GM18951 (cell line): ENCODE data around the gene PCDHB12.
"Not testable (repeated sequence)": the region's sequence is repeated elsewhere in the genome, so short reads cannot be mapped to it uniquely, and the experiment has no call there.

Experiments used
- POLR2A ChIP-seq: IDR thresholded peaks from 4 replicates; pipeline ENCODE4 v1.6.1; 2011; ENCODE audit warnings: mild to moderate bottlenecking; ENCODE audit not compliant: insufficient read length, insufficient read depth; ENCODE audit errors: extremely low read depth
- in situ Hi-C: fragments of 300-500 bp; cut with MboI; formaldehyde crosslinking; loops from one replicate; pipeline ENCODE4 v1.12.0; 2022; ENCODE audit warnings: low sequenced_read_pairs, mixed read lengths, inconsistent platforms; ENCODE audit not compliant: unreplicated experiment

PCDHB12 gene

GRCh38 chr5:141192110-141192725 is 16.3 kb upstream of the PCDHB12 start, which contains the start of gene PCDHB10:
Gene PCDHB10, plus strand, starts transcription at chr5:141192353. Its CDS starts 200 bp downstream, at chr5:141192553.
- no peak for TF ChIP-seq POLR2A
- in situ Hi-C loops, result no loop called here

- in situ Hi-C loops, result not testable (repeated sequence)
These were observed 14.2 kb upstream of the PCDHB12 start for GRCh38 chr5:141194332-141194731.

DNA sequence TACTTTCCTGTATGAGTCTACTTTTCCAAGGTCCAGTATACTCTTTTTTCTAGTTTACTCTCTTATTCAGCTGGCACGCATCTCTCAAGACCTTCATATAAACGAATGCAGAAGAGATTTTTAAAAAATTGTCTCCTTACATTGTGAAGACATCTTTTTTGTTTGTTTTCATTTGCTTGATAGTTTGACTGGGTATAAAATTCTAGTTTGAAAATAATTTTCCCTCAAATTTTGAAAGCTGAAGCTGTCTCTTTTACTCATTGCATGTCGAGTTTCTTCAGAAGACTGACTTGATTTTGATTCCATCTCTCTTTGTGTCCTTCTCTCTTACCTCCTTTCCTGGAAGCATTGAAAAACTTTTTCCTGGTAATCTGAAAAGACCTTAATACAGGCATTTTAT is 12.2 kb upstream of the PCDHB12 start:
- TF ChIP-seq POLR2A, result no peak
- in situ Hi-C loops, result no loop called here

DNA sequence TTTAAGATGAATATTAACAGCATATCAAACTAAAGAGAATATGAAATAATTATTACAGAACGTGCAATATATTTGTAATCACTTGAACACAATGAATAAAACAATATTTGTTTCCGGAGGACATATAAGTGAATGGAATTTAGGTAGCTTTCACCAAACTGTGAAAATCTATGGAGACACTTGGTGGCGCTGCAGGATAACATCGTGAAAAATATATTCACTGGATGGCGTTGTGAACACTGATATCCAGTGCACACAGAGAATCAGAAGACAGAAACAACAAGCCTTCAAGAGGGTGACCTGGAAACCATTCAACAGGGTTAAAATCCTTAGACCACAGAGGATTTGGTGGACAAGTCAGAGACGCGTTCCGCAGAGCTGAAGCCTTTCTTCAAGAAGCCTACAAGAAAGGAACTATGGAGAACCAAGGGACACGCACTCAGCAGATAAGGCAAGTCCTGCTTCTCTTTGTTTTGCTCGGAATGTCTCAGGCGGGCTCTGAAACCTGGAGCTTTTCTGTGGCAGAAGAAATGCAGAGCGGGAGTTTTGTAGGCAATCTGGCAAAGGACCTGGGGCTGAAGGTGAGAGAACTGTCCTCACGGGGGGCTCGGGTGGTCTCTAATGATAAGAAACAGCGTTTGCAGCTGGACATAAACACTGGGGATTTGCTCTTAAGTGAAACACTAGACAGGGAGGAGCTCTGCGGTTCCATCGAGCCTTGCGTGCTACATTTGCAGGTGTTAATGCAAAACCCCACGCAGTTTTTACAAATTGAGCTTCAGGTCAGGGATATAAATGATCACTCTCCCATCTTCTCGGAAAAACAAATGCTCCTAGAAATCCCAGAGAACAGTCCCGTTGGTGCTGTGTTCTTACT is 8.9 kb upstream of the PCDHB12 start, which contains the start of gene PCDHB11:
Gene PCDHB11, plus strand, starts transcription at position 269 of the 877 bp plus-strand sequence. Its CDS starts 148 bp downstream, at position 417.
- no peak for TF ChIP-seq POLR2A
- in situ Hi-C loops, result no loop called here

GRCh38 chr5:141201126-141201525 is 7.4 kb upstream of the PCDHB12 start:
- in situ Hi-C loops, result not testable (repeated sequence)

- in situ Hi-C loops, result not testable (repeated sequence)
These were observed 6.9 kb upstream of the PCDHB12 start for GRCh38 chr5:141201646-141202045.

GRCh38 chr5:141210281-141210680 is 1.8 kb downstream of the PCDHB12 start:
- in situ Hi-C loops, result not testable (repeated sequence)

GRCh38 chr5:141210849-141211248 is 2.3 kb downstream of the PCDHB12 start:
- in situ Hi-C loops, result not testable (repeated sequence)

GRCh38 chr5:141213656-141214339 is 5.3 kb downstream of the PCDHB12 start, which contains the start of gene PCDHB13:
Gene PCDHB13, plus strand, starts transcription at chr5:141213919. Its CDS starts 205 bp downstream, at chr5:141214124.
- in situ Hi-C loops, result not testable (repeated sequence)

DNA sequence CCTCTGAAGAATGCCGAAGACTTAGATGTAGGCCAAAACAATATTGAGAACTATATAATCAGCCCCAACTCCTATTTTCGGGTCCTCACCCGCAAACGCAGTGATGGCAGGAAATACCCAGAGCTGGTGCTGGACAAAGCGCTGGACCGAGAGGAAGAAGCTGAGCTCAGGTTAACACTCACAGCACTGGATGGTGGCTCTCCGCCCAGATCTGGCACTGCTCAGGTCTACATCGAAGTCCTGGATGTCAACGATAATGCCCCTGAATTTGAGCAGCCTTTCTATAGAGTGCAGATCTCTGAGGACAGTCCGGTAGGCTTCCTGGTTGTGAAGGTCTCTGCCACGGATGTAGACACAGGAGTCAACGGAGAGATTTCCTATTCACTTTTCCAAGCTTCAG is 6.1 kb downstream of the PCDHB12 start:
- in situ Hi-C loops, result not testable (repeated sequence)

DNA sequence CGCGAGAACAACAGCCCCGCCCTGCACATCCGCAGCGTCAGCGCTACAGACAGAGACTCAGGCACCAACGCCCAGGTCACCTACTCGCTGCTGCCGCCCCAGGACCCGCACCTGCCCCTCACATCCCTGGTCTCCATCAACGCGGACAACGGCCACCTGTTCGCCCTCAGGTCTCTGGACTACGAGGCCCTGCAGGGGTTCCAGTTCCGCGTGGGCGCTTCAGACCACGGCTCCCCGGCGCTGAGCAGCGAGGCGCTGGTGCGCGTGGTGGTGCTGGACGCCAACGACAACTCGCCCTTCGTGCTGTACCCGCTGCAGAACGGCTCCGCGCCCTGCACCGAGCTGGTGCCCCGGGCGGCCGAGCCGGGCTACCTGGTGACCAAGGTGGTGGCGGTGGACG is 7.0 kb downstream of the PCDHB12 start:
- in situ Hi-C loops, result not testable (repeated sequence)

GRCh38 chr5:141216035-141216434 is 7.5 kb downstream of the PCDHB12 start:
- in situ Hi-C loops, result not testable (repeated sequence)

- in situ Hi-C loops, result no loop called here
- TF ChIP-seq POLR2A, result no peak
These were observed 14.7 kb downstream of the PCDHB12 start, which contains the start of gene PCDHB14 for GRCh38 chr5:141223112-141223783. Gene PCDHB14, plus strand, starts transcription at chr5:141223343. Its CDS starts 163 bp downstream, at chr5:141223506.

DNA sequence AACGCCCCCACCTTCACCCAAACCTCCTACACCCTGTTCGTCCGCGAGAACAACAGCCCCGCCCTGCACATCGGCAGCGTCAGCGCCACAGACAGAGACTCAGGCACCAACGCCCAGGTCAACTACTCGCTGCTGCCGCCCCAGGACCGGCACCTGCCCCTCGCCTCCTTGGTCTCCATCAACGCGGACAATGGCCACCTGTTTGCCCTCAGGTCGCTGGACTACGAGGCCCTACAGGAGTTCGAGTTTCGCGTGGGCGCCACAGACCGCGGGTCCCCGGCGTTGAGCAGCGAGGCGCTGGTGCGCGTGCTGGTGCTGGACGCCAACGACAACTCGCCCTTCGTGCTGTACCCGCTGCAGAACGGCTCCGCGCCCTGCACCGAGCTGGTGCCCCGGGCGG is 16.3 kb downstream of the PCDHB12 start:
- in situ Hi-C loops, result not testable (repeated sequence)

GRCh38 chr5:141225421-141225820 is 16.9 kb downstream of the PCDHB12 start:
- in situ Hi-C loops, result not testable (repeated sequence)
